AG04449 (cell line): ENCODE data around the gene ERC2.

Experiments
- CTCF ChIA-PET: fragments of 350-600 bp; formaldehyde crosslinking; extraction: SDS; loops from one replicate; lab custom pipeline; 2021; ENCODE audit warnings: antibody characterized with exemption; lab: Yijun Ruan, JAX
- POLR2A ChIA-PET: fragments of 400-600, 350-600 bp; formaldehyde crosslinking; extraction: SDS; loops from one replicate; lab custom pipeline; 2020; ENCODE audit warnings: antibody characterized with exemption, inconsistent platforms; lab: Yijun Ruan, JAX
- DNase-seq: peaks from one replicate; pipeline ENCODE4 v3.0.0-alpha.2; 2010; ENCODE audit warnings: low read depth, low spot score
- H3K4me3 ChIP-seq: 2 replicates; pipeline ENCODE4 v1.5.1; 2011; ENCODE audit warnings: low read depth, mild to moderate bottlenecking, control low read depth, low read length
- TF ChIP-seq, protein P1 (sequence below): IDR thresholded peaks from one replicate; pipeline ENCODE4 v1.5.1; 2011; ENCODE audit warnings: mild to moderate bottlenecking, moderate library complexity, low read length, control low read depth, inconsistent platforms; ENCODE audit not compliant: insufficient read depth; ENCODE audit errors: missing control alignments

ERC2 gene

DNA sequence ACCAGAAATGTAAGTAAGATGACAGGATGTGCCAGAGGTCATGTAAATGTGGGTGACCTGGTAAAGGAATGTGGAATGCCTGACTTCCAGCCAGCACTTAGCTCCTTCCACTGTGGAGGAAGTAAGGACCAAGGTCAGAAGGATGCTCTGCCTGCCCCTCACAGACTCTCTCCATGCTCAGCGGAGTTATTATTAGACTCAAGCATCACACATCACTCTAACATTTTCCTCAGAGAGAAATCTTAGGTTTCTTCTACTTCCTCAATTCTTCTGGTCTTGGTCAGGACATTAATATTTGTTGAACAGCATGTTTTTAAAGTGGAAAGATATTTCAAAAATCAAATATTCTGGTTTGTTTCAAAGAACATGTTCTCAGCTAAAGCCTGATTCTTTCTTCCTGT is 749.7 kb downstream of the ERC2 start:
- DNase-seq: no peak
- ChIA-PET CTCF (interaction anchor here (0.8 to 2.5 kb wide), 8 partner anchors 11 to 865 kb away, joined by 3 to 19 read pairs (median 4); partner anchors contain the start of gene WNT5A), POLR2A (interaction anchor here (0.6 to 0.9 kb wide), 3 partner anchors 18 to 388 kb away, joined by 3 to 4 read pairs (median 3); no protein-coding TSS in a partner anchor)
- TF ChIP-seq, protein P1, sequence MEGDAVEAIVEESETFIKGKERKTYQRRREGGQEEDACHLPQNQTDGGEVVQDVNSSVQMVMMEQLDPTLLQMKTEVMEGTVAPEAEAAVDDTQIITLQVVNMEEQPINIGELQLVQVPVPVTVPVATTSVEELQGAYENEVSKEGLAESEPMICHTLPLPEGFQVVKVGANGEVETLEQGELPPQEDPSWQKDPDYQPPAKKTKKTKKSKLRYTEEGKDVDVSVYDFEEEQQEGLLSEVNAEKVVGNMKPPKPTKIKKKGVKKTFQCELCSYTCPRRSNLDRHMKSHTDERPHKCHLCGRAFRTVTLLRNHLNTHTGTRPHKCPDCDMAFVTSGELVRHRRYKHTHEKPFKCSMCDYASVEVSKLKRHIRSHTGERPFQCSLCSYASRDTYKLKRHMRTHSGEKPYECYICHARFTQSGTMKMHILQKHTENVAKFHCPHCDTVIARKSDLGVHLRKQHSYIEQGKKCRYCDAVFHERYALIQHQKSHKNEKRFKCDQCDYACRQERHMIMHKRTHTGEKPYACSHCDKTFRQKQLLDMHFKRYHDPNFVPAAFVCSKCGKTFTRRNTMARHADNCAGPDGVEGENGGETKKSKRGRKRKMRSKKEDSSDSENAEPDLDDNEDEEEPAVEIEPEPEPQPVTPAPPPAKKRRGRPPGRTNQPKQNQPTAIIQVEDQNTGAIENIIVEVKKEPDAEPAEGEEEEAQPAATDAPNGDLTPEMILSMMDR: no peak
- H3K4me3 ChIP-seq: no peak overlapping the region

DNA sequence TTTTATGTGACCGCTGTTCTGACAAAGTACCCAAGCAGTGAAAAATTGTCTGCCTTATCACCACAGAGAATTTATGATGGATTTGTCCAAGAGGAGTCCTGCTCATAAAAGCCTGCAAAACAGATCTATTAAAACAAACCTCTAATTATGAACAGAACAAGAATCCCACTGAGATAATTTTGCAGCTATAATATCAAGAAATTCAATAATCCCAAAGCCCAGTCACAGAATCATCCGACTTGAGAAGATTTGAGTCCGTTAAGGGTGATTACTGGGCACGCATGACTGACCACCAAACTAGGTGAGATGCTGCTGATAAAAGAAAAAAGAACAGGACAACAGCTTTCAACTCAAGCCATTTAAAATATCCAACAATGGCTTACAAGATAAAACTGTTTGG is 750.2 kb downstream of the ERC2 start:
- ChIA-PET CTCF (interaction anchor here (1.1 to 2.5 kb wide), 5 partner anchors 12 to 865 kb away, joined by 3 to 19 read pairs (median 5); no protein-coding TSS in a partner anchor), POLR2A (interaction anchor here (0.6 to 0.9 kb wide), 3 partner anchors 18 to 387 kb away, joined by 3 to 4 read pairs (median 3); no protein-coding TSS in a partner anchor)
- no peak for DNase-seq
- H3K4me3 ChIP-seq: no peak overlapping the region
- TF ChIP-seq, protein P1: no peak

DNA sequence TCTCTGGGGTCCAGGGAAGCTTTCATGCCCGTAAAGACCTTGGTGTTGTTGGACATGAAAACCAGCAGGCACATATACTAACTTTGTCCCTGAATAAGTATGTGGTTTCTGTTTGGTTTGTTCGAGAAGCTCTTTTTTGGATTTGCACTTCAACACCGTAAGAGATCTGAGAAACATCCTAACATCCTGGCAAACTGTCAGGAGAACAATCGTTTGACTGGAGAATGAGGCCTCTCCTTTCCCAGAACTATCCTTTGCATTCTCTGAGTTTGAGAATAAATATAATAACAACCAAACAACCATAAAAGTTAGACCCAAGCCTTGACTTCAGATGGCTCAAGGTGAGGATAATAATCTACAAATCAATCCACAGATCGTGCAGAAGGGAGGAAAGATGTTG is 750.8 kb downstream of the ERC2 start:
- POLR2A ChIA-PET: interaction anchor here (0.9 kb wide), 1 partner anchor 17 kb away, joined by 3 read pairs; no protein-coding TSS in a partner anchor
- TF ChIP-seq, protein P1: no peak
- H3K4me3 ChIP-seq: no peak overlapping the region
- no peak for DNase-seq
- CTCF ChIA-PET: interaction anchor here (1.1 kb wide), 1 partner anchor 12 kb away, joined by 3 read pairs; no protein-coding TSS in a partner anchor

DNA sequence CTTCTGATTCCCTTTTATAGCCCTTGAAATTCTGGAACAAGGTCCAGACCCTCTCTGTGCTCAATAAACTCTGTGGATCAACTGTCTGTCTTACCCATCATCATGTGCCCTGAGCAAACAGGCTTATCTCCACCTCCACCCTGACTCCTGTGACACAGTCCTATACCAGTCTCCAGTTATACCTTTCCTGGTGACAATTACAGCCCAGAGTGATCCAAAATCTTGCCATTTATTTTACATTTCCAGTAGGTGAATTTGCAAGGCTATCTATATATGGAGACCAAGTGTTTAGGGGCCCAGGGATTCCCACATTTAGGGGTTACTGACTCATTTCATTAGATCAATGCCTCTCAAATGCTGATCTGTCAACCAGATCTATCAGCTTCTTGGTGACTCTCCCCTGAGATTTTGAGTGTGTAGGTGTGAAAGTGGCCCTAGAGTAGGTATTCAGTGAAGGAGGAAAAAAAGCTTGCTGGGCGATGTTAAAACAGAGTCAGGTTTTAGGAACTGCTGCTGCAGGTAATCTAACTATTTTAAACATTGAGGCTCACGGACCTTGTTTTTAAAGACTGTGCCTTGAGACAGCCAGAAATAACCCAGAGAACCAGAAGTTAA is 751.5 kb downstream of the ERC2 start:
- POLR2A ChIA-PET: no interaction called here
- CTCF ChIA-PET: interaction anchor here (1.1 to 1.4 kb wide), 2 partner anchors 11 to 30 kb away, joined by 3 to 5 read pairs; no protein-coding TSS in a partner anchor
- H3K4me3 ChIP-seq: no peak overlapping the region

DNA sequence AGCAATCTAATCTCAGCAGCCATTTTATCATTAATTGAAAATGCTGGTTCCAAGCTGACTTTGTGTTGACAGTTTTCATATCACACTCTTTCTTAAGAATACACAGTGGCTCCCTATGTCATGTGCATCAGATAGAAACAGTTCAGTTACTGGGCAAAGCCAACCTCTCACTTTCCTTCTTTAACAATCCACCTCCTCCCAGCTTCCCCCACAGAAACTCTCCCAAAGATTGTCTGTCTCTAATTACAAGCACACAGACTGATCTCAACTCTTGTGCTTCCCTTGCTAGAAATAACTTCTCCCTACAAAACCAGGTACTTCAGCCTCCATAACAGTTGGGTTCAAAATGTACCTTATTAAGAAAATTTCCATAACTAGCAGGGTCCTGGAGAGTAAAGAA is 752.2 kb downstream of the ERC2 start:
- CTCF ChIA-PET: interaction anchor here (0.6 to 2.0 kb wide), 4 partner anchors 15 to 212 kb away, joined by 3 to 5 read pairs (median 4); no protein-coding TSS in a partner anchor
- H3K4me3 ChIP-seq: no peak overlapping the region
- no peak for DNase-seq
- TF ChIP-seq, protein P1: no peak
- POLR2A ChIA-PET: no interaction called here

More for the DNA sequence above, 751.5 kb downstream of the ERC2 start:
- DNase-seq: no peak
- TF ChIP-seq, protein P1: no peak

DNA sequence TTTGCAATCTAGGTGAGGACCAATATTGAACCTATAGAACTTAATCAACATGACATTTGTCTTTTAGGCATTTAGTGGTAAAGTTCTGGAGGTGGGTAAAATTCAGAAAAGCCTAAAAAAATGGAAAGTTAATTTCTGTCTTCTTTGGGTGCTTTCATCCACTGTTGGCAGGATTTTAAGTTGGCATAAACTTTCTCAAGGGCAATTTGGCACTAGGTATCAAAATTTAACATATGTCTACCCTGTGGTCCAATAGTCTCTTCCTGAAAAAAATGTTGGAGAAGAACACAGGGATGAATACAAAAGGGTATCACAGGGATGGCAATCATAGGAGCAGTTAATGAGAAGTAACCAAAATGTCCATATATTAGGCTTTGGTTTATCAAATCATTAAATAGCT is 754.2 kb downstream of the ERC2 start:
- H3K4me3 ChIP-seq: no peak overlapping the region
- DNase-seq: no peak
- TF ChIP-seq, protein P1: no peak
- CTCF ChIA-PET: interaction anchor here (2.0 kb wide), 1 partner anchor 32 kb away, joined by 4 read pairs; no protein-coding TSS in a partner anchor
- POLR2A ChIA-PET: no interaction called here
